ENCODE results near the gene SNX10. TPM values are rescaled to one million over a fixed set of nuclear protein-coding genes. Genes with fewer than 3 reads are reported as not detected.

Gene SNX10
- total RNA-seq, 2 donors from 2014 or later, result 13.2 to 19.3 TPM

- Histone ChIP-seq H3K4me1 (ENCODE audit: control insufficient read depth, insufficient read depth, low read length) (no peaks in the 10 kb centered on the region), H3K9me3 (ENCODE audit: control insufficient read depth, low read length) (no peaks in the 10 kb centered on the region), H3K9ac (ENCODE audit: extremely low read depth, low read length, poor library complexity, severe bottlenecking) (no peak overlapping the region), H3K27me3 (ENCODE audit: control insufficient read depth, insufficient read depth, low read length, poor library complexity, severe bottlenecking) (peaks cover 4% of the 10 kb centered on the region), H3K4me3 (ENCODE audit: low read length) (no peak overlapping the region), H3K36me3 (ENCODE audit: control insufficient read depth, insufficient read depth, low read length) (no peaks in the 10 kb centered on the region), H3K27ac (ENCODE audit: low read depth, low read length) (no peak overlapping the region)
- Mint-ChIP-seq H3K9me3 (no peaks in the 10 kb centered on the region), H3K4me1 (peaks cover 7% of the 10 kb centered on the region), H3K27me3 (ENCODE audit: insufficient read depth) (peaks cover 3% of the 10 kb centered on the region), H3K36me3 (ENCODE audit: low read depth) (no peaks in the 10 kb centered on the region), H3K27ac (no peak overlapping the region), H3K4me3 (no peak overlapping the region)
- peak; percentile 56 for DNase-seq
- WGBS, 2 experiments (ENCODE audit: insufficient coverage in 1 of 2, insufficient read length in 1 of 2), result 25 to 28% methylated on average over 3 to 4 of the region's 4 CpGs
- TF ChIP-seq, protein P1, sequence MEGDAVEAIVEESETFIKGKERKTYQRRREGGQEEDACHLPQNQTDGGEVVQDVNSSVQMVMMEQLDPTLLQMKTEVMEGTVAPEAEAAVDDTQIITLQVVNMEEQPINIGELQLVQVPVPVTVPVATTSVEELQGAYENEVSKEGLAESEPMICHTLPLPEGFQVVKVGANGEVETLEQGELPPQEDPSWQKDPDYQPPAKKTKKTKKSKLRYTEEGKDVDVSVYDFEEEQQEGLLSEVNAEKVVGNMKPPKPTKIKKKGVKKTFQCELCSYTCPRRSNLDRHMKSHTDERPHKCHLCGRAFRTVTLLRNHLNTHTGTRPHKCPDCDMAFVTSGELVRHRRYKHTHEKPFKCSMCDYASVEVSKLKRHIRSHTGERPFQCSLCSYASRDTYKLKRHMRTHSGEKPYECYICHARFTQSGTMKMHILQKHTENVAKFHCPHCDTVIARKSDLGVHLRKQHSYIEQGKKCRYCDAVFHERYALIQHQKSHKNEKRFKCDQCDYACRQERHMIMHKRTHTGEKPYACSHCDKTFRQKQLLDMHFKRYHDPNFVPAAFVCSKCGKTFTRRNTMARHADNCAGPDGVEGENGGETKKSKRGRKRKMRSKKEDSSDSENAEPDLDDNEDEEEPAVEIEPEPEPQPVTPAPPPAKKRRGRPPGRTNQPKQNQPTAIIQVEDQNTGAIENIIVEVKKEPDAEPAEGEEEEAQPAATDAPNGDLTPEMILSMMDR (conservative IDR thresholded peaks at IDR 0.05), result peak; percentile 84
Measured at GRCh38 chr7:26369593-26369992, 77.9 kb downstream of the SNX10 start.

DNA sequence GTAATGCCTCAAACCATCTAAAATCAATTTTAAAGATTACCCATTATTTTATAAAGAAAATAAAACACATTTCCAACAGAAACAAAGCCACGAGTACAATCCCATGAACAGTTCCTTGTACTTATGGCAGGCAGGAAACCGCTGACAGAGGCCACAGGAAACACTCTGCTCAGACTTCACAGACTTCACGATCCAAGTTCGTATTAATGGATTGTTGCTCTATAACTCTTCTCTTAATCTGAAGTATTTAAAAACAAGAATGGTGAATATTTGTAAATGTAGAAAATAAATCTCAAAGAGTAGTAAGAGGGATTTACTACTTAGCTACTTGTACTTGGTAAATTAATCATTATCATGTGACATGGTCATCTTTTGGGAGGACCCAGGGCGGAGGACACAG, 78.3 kb downstream of the SNX10 start:
- H3K36me3 Mint-ChIP-seq (ENCODE audit: low read depth), result no peaks in the 10 kb centered on the region
- H3K9ac ChIP-seq (ENCODE audit: extremely low read depth, low read length, poor library complexity, severe bottlenecking), result no peak overlapping the region
- peaks cover 5% of the 10 kb centered on the region for H3K4me1 Mint-ChIP-seq
- H3K36me3 ChIP-seq (ENCODE audit: control insufficient read depth, insufficient read depth, low read length), result no peaks in the 10 kb centered on the region
- WGBS, 2 experiments (ENCODE audit: insufficient coverage in 1 of 2, insufficient read length in 1 of 2), result 80 to 91% methylated on average over 2 to 5 of the region's 5 CpGs
- H3K27ac Mint-ChIP-seq, result no peak overlapping the region
- TF ChIP-seq, protein P1 (conservative IDR thresholded peaks at IDR 0.05), result no peak
- no peak for DNase-seq
- no peak overlapping the region for H3K4me3 ChIP-seq (ENCODE audit: low read length)
- no peaks in the 10 kb centered on the region for H3K9me3 ChIP-seq (ENCODE audit: control insufficient read depth, low read length)
- H3K4me3 Mint-ChIP-seq, result no peak overlapping the region
- H3K4me1 ChIP-seq (ENCODE audit: control insufficient read depth, insufficient read depth, low read length), result no peaks in the 10 kb centered on the region
- no peak overlapping the region for H3K27ac ChIP-seq (ENCODE audit: low read depth, low read length)
- H3K9me3 Mint-ChIP-seq, result no peaks in the 10 kb centered on the region
- H3K27me3 Mint-ChIP-seq (ENCODE audit: insufficient read depth), result peaks cover 4% of the 10 kb centered on the region
- H3K27me3 ChIP-seq (ENCODE audit: control insufficient read depth, insufficient read depth, low read length, poor library complexity, severe bottlenecking), result peaks cover 8% of the 10 kb centered on the region

- no peak for DNase-seq
- no peaks in the 10 kb centered on the region for H3K36me3 ChIP-seq (ENCODE audit: control insufficient read depth, insufficient read depth, low read length)
- peaks cover 20% of the 10 kb centered on the region for H3K27me3 ChIP-seq (ENCODE audit: control insufficient read depth, insufficient read depth, low read length, poor library complexity, severe bottlenecking)
- Mint-ChIP-seq H3K9me3 (no peaks in the 10 kb centered on the region), H3K27ac (no peak overlapping the region), H3K36me3 (ENCODE audit: low read depth) (no peaks in the 10 kb centered on the region), H3K4me3 (no peak overlapping the region), H3K27me3 (ENCODE audit: insufficient read depth) (peaks cover 12% of the 10 kb centered on the region), H3K4me1 (no peaks in the 10 kb centered on the region)
- H3K9me3 ChIP-seq (ENCODE audit: control insufficient read depth, low read length), result no peaks in the 10 kb centered on the region
- no peaks in the 10 kb centered on the region for H3K4me1 ChIP-seq (ENCODE audit: control insufficient read depth, insufficient read depth, low read length)
- H3K4me3 ChIP-seq (ENCODE audit: low read length), result no peak overlapping the region
- WGBS, 2 experiments (ENCODE audit: insufficient coverage in 1 of 2, insufficient read length in 1 of 2), result 93% methylated on average over 2 of the region's 3 CpGs; no CpG with 5 or more reads in 1 of the 2 experiments
- TF ChIP-seq, protein P1 (conservative IDR thresholded peaks at IDR 0.05), result no peak
- H3K9ac ChIP-seq (ENCODE audit: extremely low read depth, low read length, poor library complexity, severe bottlenecking), result no peak overlapping the region
- no peak overlapping the region for H3K27ac ChIP-seq (ENCODE audit: low read depth, low read length)
Measured at GRCh38 chr7:26372249-26372648, 80.6 kb downstream of the SNX10 start.
